Kidney glomerular epithelial cell (primary cell): ENCODE data around the gene OR7G2.

Experiments used
- DNase-seq: peaks from one replicate; lab custom pipeline; 2025; lab: John Stamatoyannopoulos, UW

OR7G2 gene

GRCh38 chr19:9107375-9107774, at the start of gene OR7G2:
TSS of gene OR7G2 (minus strand) at chr19:9107475. CDS start at chr19:9103243, 4,232 bp downstream.
- no peak for DNase-seq

- no peak for DNase-seq
Observed at GRCh38 chr19:9156304-9156703, 49.0 kb upstream of the OR7G2 start.

GRCh38 chr19:9155591-9155990, 48.3 kb upstream of the OR7G2 start:
- DNase-seq, result no peak

GRCh38 chr19:9151367-9151766, 44.1 kb upstream of the OR7G2 start:
- no peak for DNase-seq

- DNase-seq, result no peak
Observed at GRCh38 chr19:9150650-9151049, 43.4 kb upstream of the OR7G2 start.

GRCh38 chr19:9149997-9150396, 42.7 kb upstream of the OR7G2 start:
- DNase-seq, result no peak

- no peak for DNase-seq
Observed at GRCh38 chr19:9148697-9149096, 41.4 kb upstream of the OR7G2 start.

GRCh38 chr19:9146882-9147281, 39.6 kb upstream of the OR7G2 start:
- no peak for DNase-seq

GRCh38 chr19:9144920-9145319, 37.6 kb upstream of the OR7G2 start:
- no peak for DNase-seq

GRCh38 chr19:9140159-9140874, 33.0 kb upstream of the OR7G2 start, which contains the start of gene ZNF317:
TSS of gene ZNF317 (plus strand) at chr19:9140397. CDS start at chr19:9156017, 15,620 bp downstream.
- peak; percentile 87 for DNase-seq

- no peak for DNase-seq
Observed at GRCh38 chr19:9139609-9140158, 32.4 kb upstream of the OR7G2 start.

- DNase-seq, result no peak
Observed at GRCh38 chr19:9132422-9132821, 25.1 kb upstream of the OR7G2 start.

- no peak for DNase-seq
Observed at GRCh38 chr19:9130965-9131364, 23.7 kb upstream of the OR7G2 start.

GRCh38 chr19:9128171-9128570, 20.9 kb upstream of the OR7G2 start:
- DNase-seq, result no peak

- no peak for DNase-seq
Observed at GRCh38 chr19:9126900-9127405, 19.7 kb upstream of the OR7G2 start, which contains the start of gene OR7G3. TSS of gene OR7G3 (minus strand) at chr19:9126950. CDS start at chr19:9126950, 0 bp downstream.

- DNase-seq, result no peak
Observed at GRCh38 chr19:9116547-9116946, 9.3 kb upstream of the OR7G2 start.

GRCh38 chr19:9115307-9115813, 8.1 kb upstream of the OR7G2 start, which contains the start of gene OR7G1:
TSS of gene OR7G1 (minus strand) at chr19:9115763. CDS start at chr19:9115763, 0 bp downstream.
- no peak for DNase-seq

- DNase-seq, result no peak
Observed at GRCh38 chr19:9109959-9110358, 2.7 kb upstream of the OR7G2 start.

- no peak for DNase-seq
Observed at GRCh38 chr19:9086761-9087160, 20.5 kb downstream of the OR7G2 start, which contains the start of gene OR1M1. TSS of gene OR1M1 (plus strand) at chr19:9087061. CDS start at chr19:9093245, 6,184 bp downstream.

GRCh38 chr19:9078651-9079050, 28.6 kb downstream of the OR7G2 start:
- peak; percentile 56 for DNase-seq

- no peak for DNase-seq
Observed at GRCh38 chr19:9076901-9077300, 30.4 kb downstream of the OR7G2 start.

- DNase-seq, result peak; percentile 100
Observed at GRCh38 chr19:9075064-9075949, 32.0 kb downstream of the OR7G2 start.
